SK-N-SH treated with all-trans-retinoic acid at 6 μM for 48 hours (cell line): ENCODE results near the gene FBXO10.

Source experiments
- ATAC-seq: fragments of 200-7000 bp; cut with Tn5 transposase; 3 replicates; pipeline ENCODE4 v1.9.1; 2020; ENCODE audit warnings: mild to moderate bottlenecking, moderate library complexity
- OSR1 ChIP-seq: fragments of 250-450 bp; sonication (Bioruptor Pico); IDR thresholded peaks from 2 replicates; pipeline ENCODE4 v1.8.0; 2022; ENCODE audit warnings: moderate library complexity, mild to moderate bottlenecking, inconsistent platforms
- POU6F1 ChIP-seq: fragments of 250-450 bp; sonication (Bioruptor Pico); IDR thresholded peaks from 2 replicates; pipeline ENCODE4 v1.8.0; 2021; ENCODE audit warnings: low read depth, mild to moderate bottlenecking, moderate library complexity, borderline replicate concordance
- TCF4 ChIP-seq: fragments of 250-450 bp; sonication (Bioruptor Pico); IDR thresholded peaks from 2 replicates; pipeline ENCODE4 v1.8.0; 2021; ENCODE audit warnings: mild to moderate bottlenecking, moderate library complexity, borderline replicate concordance
- ZNF565 ChIP-seq: fragments of 450-650 bp; formaldehyde crosslinking; conservative IDR thresholded peaks from 2 replicates; pipeline ENCODE4 v1.5.0; 2020; ENCODE audit warnings: low read depth, mild to moderate bottlenecking, moderate library complexity
- ZNF70 ChIP-seq: fragments of 450-650 bp; formaldehyde crosslinking; IDR thresholded peaks from 2 replicates; pipeline ENCODE4 v1.5.0; 2020; ENCODE audit warnings: mild to moderate bottlenecking, moderate library complexity
- ZNF8 ChIP-seq: fragments of 450-650 bp; formaldehyde crosslinking; IDR thresholded peaks from 2 replicates; pipeline ENCODE4 v1.5.0; 2020; ENCODE audit warnings: mild to moderate bottlenecking, moderate library complexity
- TF ChIP-seq, protein P1 (sequence below): fragments of 250-450 bp; sonication (Bioruptor Pico); IDR thresholded peaks from 2 replicates; pipeline ENCODE4 v1.5.1; 2021; ENCODE audit warnings: mild to moderate bottlenecking, moderate library complexity
- TF ChIP-seq, protein P2 (sequence below): fragments of 250-450 bp; sonication (Bioruptor Pico); IDR thresholded peaks from 2 replicates; pipeline ENCODE4 v1.5.1; 2020; ENCODE audit warnings: low read depth, mild to moderate bottlenecking, moderate library complexity

The FBXO10 gene

GRCh38 chr9:37464426-37465248 lies 111.5 kb downstream of the FBXO10 start:
- ATAC-seq = peak; percentile 60
- TF ChIP-seq POU6F1 = no peak
- TF ChIP-seq, protein P1, sequence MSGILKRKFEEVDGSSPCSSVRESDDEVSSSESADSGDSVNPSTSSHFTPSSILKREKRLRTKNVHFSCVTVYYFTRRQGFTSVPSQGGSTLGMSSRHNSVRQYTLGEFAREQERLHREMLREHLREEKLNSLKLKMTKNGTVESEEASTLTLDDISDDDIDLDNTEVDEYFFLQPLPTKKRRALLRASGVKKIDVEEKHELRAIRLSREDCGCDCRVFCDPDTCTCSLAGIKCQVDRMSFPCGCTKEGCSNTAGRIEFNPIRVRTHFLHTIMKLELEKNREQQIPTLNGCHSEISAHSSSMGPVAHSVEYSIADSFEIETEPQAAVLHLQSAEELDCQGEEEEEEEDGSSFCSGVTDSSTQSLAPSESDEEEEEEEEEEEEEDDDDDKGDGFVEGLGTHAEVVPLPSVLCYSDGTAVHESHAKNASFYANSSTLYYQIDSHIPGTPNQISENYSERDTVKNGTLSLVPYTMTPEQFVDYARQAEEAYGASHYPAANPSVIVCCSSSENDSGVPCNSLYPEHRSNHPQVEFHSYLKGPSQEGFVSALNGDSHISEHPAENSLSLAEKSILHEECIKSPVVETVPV (CRISPR knock-in tag) = 0 out of 2 replicates have a peak, but pooled peaks have one; percentile 22

- ATAC-seq = no peak
- no peak for TF ChIP-seq OSR1
- no peak for TF ChIP-seq ZNF8 (CRISPR knock-in tag)
- TF ChIP-seq TCF4 = no peak
- TF ChIP-seq ZNF70 (CRISPR knock-in tag) = no peak
- no peak for TF ChIP-seq ZNF565 (CRISPR knock-in tag)
- TF ChIP-seq, protein P2, sequence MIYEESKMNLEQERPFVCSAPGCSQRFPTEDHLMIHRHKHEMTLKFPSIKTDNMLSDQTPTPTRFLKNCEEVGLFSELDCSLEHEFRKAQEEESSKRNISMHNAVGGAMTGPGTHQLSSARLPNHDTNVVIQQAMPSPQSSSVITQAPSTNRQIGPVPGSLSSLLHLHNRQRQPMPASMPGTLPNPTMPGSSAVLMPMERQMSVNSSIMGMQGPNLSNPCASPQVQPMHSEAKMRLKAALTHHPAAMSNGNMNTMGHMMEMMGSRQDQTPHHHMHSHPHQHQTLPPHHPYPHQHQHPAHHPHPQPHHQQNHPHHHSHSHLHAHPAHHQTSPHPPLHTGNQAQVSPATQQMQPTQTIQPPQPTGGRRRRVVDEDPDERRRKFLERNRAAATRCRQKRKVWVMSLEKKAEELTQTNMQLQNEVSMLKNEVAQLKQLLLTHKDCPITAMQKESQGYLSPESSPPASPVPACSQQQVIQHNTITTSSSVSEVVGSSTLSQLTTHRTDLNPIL = no peak
Measured at GRCh38 chr9:37464006-37464405, 112.2 kb downstream of the FBXO10 start.
